Smooth muscle cell (in vitro differentiated cells): Measurements from ENCODE around the gene SEPHS1. TPM values are rescaled to one million over a fixed set of nuclear protein-coding genes. Genes with fewer than 3 reads are reported as not detected.

Source experiments
- DNase-seq: peaks from one replicate; lab custom pipeline; 2025; ENCODE audit not compliant: unreplicated experiment; lab: John Stamatoyannopoulos, UW
- H2AFZ ChIP-seq: fragments of 200-600 bp; sonication (generic); 2 replicates; pipeline ENCODE4 v1.6.0; 2016; ENCODE audit warnings: antibody characterized with exemption, low read depth, mild to moderate bottlenecking
- H3F3A ChIP-seq: fragments of 200-600 bp; sonication (generic); 2 replicates; pipeline ENCODE4 v1.6.0; 2017; ENCODE audit warnings: antibody characterized with exemption, low read depth
- H3K27ac ChIP-seq: fragments of 200-600 bp; sonication (generic); 2 replicates; pipeline ENCODE4 v1.5.1; 2016; ENCODE audit warnings: low read depth, mild to moderate bottlenecking
- H3K27me3 ChIP-seq: fragments of 200-600 bp; sonication (generic); 2 replicates; pipeline ENCODE4 v1.6.1; 2016; ENCODE audit warnings: low read depth, mild to moderate bottlenecking
- H3K36me3 ChIP-seq: fragments of 200-600 bp; sonication (generic); 2 replicates; pipeline ENCODE4 v1.5.1; 2016; ENCODE audit warnings: low read depth
- H3K4me1 ChIP-seq: fragments of 200-600 bp; sonication (generic); 2 replicates; pipeline ENCODE4 v1.5.1; 2016; ENCODE audit warnings: low read depth
- H3K4me2 ChIP-seq: fragments of 200-600 bp; sonication (generic); 2 replicates; pipeline ENCODE4 v1.6.0; 2016; ENCODE audit warnings: mild to moderate bottlenecking
- H3K4me3 ChIP-seq: fragments of 200-600 bp; sonication (generic); 2 replicates; pipeline ENCODE4 v1.5.1; 2016; ENCODE audit warnings: mild to moderate bottlenecking
- H3K79me2 ChIP-seq: fragments of 200-600 bp; sonication (generic); 2 replicates; pipeline ENCODE4 v1.6.0; 2016; ENCODE audit warnings: low read depth, mild to moderate bottlenecking
- H3K9ac ChIP-seq: fragments of 200-600 bp; sonication (generic); 2 replicates; pipeline ENCODE4 v1.6.0; 2016; ENCODE audit warnings: low read depth
- H3K9me3 ChIP-seq: fragments of 200-600 bp; sonication (generic); replicated peaks from 2 replicates; pipeline ENCODE4 v1.5.1; 2016; ENCODE audit warnings: low read depth
- H4K20me1 ChIP-seq: fragments of 200-600 bp; sonication (generic); 2 replicates; pipeline ENCODE4 v1.6.0; 2016; ENCODE audit warnings: low read depth
- whole genome bisulfite sequencing: methylation state at CpG from one replicate; pipeline ENCODE4 v1.1.7; 2016; ENCODE audit warnings: low lambda C conversion rate; 5-methylcytosine and 5-hydroxymethylcytosine counted together
- polyA plus RNA-seq: library from polyadenylated mRNA; unstranded; fragments of >200 nt; fragmentation: Nextera tagmentation; extraction: Ambion mirVana; gene quantifications from 2 replicates; pipeline ENCODE4 v1.2.1, GENCODE V29; 2016
- total RNA-seq: library from RNA; depleted of rRNA; stranded (reverse); fragments of >200 nt; gene quantifications from 2 replicates; pipeline ENCODE4 v1.2.3, GENCODE V29; 2014
- TF ChIP-seq, protein P1 (sequence below): fragments of 200-600 bp; sonication (generic); IDR thresholded peaks from 2 replicates; pipeline ENCODE4 v1.5.1; 2017; ENCODE audit warnings: borderline replicate concordance, mild to moderate bottlenecking, antibody characterized with exemption; ENCODE audit not compliant: insufficient read depth, poor library complexity, severe bottlenecking

Gene SEPHS1
- total and polyA plus RNA-seq, 2 experiments from 2014 or later, result 29.5 to 48.3 TPM

DNA sequence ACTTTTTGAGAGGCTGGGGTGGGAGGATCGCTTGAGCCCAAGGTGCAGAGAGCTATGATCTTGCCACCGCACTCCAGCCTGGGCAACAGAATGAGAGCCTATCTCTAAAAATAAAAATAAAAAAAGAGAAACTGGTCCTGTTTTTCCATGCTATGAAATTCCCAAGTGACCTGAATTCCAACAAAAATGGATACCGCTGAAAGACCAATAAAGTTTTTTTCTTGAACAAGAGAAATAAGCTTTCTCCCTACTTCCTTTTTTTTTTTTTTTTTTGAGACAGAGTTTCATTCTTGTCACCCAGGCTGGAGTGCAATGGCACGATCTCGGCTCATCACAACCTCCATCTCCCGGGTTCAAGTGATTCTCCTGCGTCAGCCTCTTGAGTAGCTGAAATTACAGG, 12.5 kb upstream of the SEPHS1 start:
- H2AFZ ChIP-seq, result no peak overlapping the region
- no peaks in the 10 kb centered on the region for H3K36me3 ChIP-seq
- no peaks in the 10 kb centered on the region for H3K4me1 ChIP-seq
- H3K79me2 ChIP-seq, result no peaks in the 10 kb centered on the region
- no peak overlapping the region for H3K9ac ChIP-seq
- H3K27ac ChIP-seq, result no peak overlapping the region
- no peaks in the 10 kb centered on the region for H4K20me1 ChIP-seq
- no peaks in the 10 kb centered on the region for H3F3A ChIP-seq
- WGBS, result 81% methylated on average over 7 of the region's 7 CpGs
- H3K4me3 ChIP-seq, result no peak overlapping the region
- no peak for DNase-seq
- H3K9me3 ChIP-seq, result no peaks in the 10 kb centered on the region
- H3K4me2 ChIP-seq, result no peak overlapping the region
- no peaks in the 10 kb centered on the region for H3K27me3 ChIP-seq
- TF ChIP-seq, protein P1, sequence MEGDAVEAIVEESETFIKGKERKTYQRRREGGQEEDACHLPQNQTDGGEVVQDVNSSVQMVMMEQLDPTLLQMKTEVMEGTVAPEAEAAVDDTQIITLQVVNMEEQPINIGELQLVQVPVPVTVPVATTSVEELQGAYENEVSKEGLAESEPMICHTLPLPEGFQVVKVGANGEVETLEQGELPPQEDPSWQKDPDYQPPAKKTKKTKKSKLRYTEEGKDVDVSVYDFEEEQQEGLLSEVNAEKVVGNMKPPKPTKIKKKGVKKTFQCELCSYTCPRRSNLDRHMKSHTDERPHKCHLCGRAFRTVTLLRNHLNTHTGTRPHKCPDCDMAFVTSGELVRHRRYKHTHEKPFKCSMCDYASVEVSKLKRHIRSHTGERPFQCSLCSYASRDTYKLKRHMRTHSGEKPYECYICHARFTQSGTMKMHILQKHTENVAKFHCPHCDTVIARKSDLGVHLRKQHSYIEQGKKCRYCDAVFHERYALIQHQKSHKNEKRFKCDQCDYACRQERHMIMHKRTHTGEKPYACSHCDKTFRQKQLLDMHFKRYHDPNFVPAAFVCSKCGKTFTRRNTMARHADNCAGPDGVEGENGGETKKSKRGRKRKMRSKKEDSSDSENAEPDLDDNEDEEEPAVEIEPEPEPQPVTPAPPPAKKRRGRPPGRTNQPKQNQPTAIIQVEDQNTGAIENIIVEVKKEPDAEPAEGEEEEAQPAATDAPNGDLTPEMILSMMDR, result no peak

DNA sequence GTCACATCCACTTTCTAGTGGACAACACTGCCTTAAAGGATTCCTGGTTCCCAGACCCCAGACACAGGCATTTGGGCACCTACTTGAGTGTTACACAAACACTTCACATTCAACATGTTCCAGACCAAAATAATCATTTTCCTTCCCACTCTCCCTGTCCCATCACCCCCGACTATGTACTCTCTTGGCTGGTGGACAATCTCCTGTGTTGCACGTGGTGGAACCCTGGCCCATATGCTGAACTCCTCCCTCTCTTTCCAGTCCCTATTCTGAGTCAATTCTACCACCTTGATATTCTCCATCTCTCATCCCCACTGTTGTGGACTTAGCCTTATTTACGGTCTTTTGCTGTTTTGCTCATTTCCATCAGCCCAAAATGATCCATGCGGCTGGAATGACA, 8.3 kb upstream of the SEPHS1 start:
- no peaks in the 10 kb centered on the region for H3F3A ChIP-seq
- H3K4me1 ChIP-seq, result no peaks in the 10 kb centered on the region
- H4K20me1 ChIP-seq, result no peaks in the 10 kb centered on the region
- no peak overlapping the region for H3K9ac ChIP-seq
- H3K9me3 ChIP-seq, result no peaks in the 10 kb centered on the region
- no peak overlapping the region for H3K4me3 ChIP-seq
- H3K79me2 ChIP-seq, result no peaks in the 10 kb centered on the region
- H2AFZ ChIP-seq, result no peak overlapping the region
- H3K27me3 ChIP-seq, result peaks cover 17% of the 10 kb centered on the region
- DNase-seq, result no peak
- 88% methylated on average over 4 of the region's 4 CpGs for WGBS
- no peak overlapping the region for H3K4me2 ChIP-seq
- no peak overlapping the region for H3K27ac ChIP-seq
- TF ChIP-seq, protein P1, result no peak
- H3K36me3 ChIP-seq, result no peaks in the 10 kb centered on the region

DNA sequence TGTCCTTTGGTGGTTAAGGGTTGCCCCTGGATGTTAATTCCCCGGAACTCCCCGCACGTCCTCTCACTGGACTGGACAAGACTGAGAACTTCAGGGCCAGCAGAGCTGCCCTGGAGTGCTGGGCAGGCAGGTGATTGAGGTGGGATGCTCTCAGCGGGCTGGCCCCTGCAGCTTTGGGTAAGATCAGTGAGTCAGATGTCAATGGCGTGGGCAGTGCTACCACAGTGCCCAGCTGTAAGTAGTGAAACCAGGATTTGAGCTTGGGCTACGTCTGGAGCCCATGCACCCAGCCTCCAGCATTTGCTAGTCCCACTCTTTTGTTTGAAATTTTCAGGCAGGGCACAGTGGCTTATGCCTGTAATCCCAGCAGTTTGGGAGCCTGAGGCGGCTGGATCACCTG, 6.7 kb upstream of the SEPHS1 start:
- 87% methylated on average over 7 of the region's 7 CpGs for WGBS
- TF ChIP-seq, protein P1, result no peak

DNA sequence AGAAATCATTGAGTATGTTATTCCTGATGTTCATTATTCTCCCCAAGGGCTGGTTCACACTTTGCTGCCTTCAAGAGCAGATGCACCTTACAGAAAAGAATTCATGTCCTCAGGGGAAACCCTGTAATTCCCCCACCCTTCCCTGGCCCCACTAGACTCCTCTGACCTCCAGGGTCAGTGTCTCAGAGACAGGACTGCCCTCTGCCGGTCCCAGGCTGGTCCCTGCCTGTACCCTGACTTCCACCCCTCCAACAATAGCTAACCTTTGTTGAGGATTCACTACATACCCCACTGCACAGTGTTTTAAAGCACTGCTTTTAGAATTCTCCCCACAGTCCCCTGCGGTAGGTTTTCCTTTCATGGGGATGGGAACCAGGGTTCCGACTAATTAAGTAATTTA, 4.4 kb upstream of the SEPHS1 start:
- TF ChIP-seq, protein P1, result no peak
- no peak overlapping the region for H3K4me2 ChIP-seq
- no peaks in the 10 kb centered on the region for H3K79me2 ChIP-seq
- H3K27me3 ChIP-seq, result peaks cover 27% of the 10 kb centered on the region
- H2AFZ ChIP-seq, result no peak overlapping the region
- H3K27ac ChIP-seq, result no peak overlapping the region
- no peak overlapping the region for H3K4me3 ChIP-seq
- H4K20me1 ChIP-seq, result no peaks in the 10 kb centered on the region
- H3K9ac ChIP-seq, result no peak overlapping the region
- 36% methylated on average over 3 of the region's 3 CpGs for WGBS
- no peaks in the 10 kb centered on the region for H3K36me3 ChIP-seq
- no peak for DNase-seq
- H3F3A ChIP-seq, result no peaks in the 10 kb centered on the region
- peaks cover 19% of the 10 kb centered on the region for H3K4me1 ChIP-seq
- H3K9me3 ChIP-seq, result no peaks in the 10 kb centered on the region

More for the DNA sequence above, 6.7 kb upstream of the SEPHS1 start:
- Histone ChIP-seq H4K20me1 (no peaks in the 10 kb centered on the region), H3K4me1 (peaks cover 7% of the 10 kb centered on the region), H3K27me3 (peaks cover 27% of the 10 kb centered on the region), H3K9ac (no peak overlapping the region), H2AFZ (no peak overlapping the region), H3K4me2 (no peak overlapping the region), H3K79me2 (no peaks in the 10 kb centered on the region), H3K9me3 (no peaks in the 10 kb centered on the region), H3F3A (no peaks in the 10 kb centered on the region), H3K36me3 (no peaks in the 10 kb centered on the region), H3K27ac (no peak overlapping the region), H3K4me3 (no peak overlapping the region)
- no peak for DNase-seq
